ENCODE measurements around the gene FBXL13. TPM values are rescaled to one million over a fixed set of nuclear protein-coding genes. Genes with fewer than 3 reads are reported as not detected.

Gene FBXL13
- total RNA-seq, 2 donors from 2014 or later, result 1.6 to 1.7 TPM

DNA sequence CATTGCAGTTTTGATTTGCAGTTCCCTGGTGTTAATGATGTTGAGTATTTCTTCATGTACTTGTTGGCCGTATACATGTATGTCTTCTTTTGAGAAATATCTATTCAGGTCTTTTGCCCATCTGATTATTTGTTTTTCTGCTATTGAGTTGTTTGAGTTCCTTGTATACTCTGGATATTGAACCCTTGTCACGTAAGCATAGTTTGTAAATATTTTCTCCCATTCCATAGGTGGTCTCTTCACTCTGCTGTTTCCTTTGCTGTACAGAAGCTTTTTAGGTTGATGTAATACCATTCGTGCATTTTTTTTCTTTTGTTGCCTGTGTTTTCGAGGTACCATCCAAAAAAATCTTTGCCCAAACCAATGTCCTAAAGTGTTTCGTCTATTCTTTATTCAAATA is 205.4 kb downstream of the FBXL13 start:
- H3K4me1 ChIP-seq, result no peaks in the 10 kb centered on the region
- no peaks in the 10 kb centered on the region for H3K27me3 ChIP-seq
- H3K4me3 ChIP-seq, result no peak overlapping the region
- DNase-seq (ENCODE audit: low spot score), result no peak
- no peaks in the 10 kb centered on the region for H3K36me3 ChIP-seq
- H3K27ac ChIP-seq, result no peak overlapping the region
- no peak for TF ChIP-seq CTCF (IDR thresholded peaks at IDR 0.05)
- no peaks in the 10 kb centered on the region for H3K9me3 ChIP-seq

- TF ChIP-seq CTCF (IDR thresholded peaks at IDR 0.05), result no peak
- Histone ChIP-seq H3K9me3 (no peaks in the 10 kb centered on the region), H3K4me1 (no peaks in the 10 kb centered on the region), H3K27me3 (no peaks in the 10 kb centered on the region), H3K4me3 (no peak overlapping the region), H3K27ac (no peak overlapping the region), H3K36me3 (no peaks in the 10 kb centered on the region)
- no peak for DNase-seq (ENCODE audit: low spot score)
Measured at GRCh38 chr7:102866535-102867215, 207.9 kb downstream of the FBXL13 start.

DNA sequence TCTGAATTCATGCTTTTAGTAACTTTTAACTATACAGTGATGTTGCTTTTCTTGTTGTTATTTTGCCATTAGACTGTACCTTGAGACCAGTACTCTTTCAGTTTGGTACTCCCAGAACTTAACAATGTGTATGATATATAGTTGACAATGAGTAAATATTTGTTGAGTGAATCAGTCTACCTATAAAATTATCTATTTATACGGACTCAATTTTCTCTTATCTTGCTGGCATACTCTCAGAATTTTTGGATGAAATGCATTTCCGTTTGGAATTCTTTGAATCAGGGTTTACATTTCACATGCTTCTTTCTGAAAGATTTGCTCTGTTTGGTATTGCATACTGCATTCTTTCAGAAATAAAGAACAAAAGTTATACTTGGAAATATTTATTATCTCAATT is 209.6 kb downstream of the FBXL13 start:
- no peak for TF ChIP-seq CTCF (IDR thresholded peaks at IDR 0.05)
- Histone ChIP-seq H3K4me1 (no peaks in the 10 kb centered on the region), H3K27me3 (no peaks in the 10 kb centered on the region), H3K4me3 (no peak overlapping the region), H3K36me3 (no peaks in the 10 kb centered on the region), H3K9me3 (no peaks in the 10 kb centered on the region), H3K27ac (no peak overlapping the region)
- no peak for DNase-seq (ENCODE audit: low spot score)

- no peaks in the 10 kb centered on the region for H3K9me3 ChIP-seq
- DNase-seq (ENCODE audit: low spot score), result no peak
- no peaks in the 10 kb centered on the region for H3K36me3 ChIP-seq
- no peak overlapping the region for H3K4me3 ChIP-seq
- H3K27me3 ChIP-seq, result no peaks in the 10 kb centered on the region
- no peak overlapping the region for H3K27ac ChIP-seq
- TF ChIP-seq CTCF (IDR thresholded peaks at IDR 0.05), result no peak
- peaks cover 0 to 8% of the 10 kb centered on the region in 2 donors for H3K4me1 ChIP-seq
Measured at GRCh38 chr7:102860351-102860811, 214.2 kb downstream of the FBXL13 start.

- TF ChIP-seq CTCF (IDR thresholded peaks at IDR 0.05), result no peak
- H3K27me3 ChIP-seq, result no peaks in the 10 kb centered on the region
- no peak overlapping the region for H3K27ac ChIP-seq
- no peaks in the 10 kb centered on the region for H3K36me3 ChIP-seq
- H3K4me3 ChIP-seq, result no peak overlapping the region
- DNase-seq (ENCODE audit: low spot score), result no peak
- no peaks in the 10 kb centered on the region for H3K9me3 ChIP-seq
- H3K4me1 ChIP-seq, result peaks cover 0 to 8% of the 10 kb centered on the region in 2 donors
Measured at GRCh38 chr7:102859799-102860125, 214.8 kb downstream of the FBXL13 start.

Data from right atrium auricular region (tissue), 2 donors.